ENCODE data around the gene ENAH.

- TF ChIP-seq CTCF (conservative IDR thresholded peaks at IDR 0.05 in 1 of 2, IDR thresholded peaks at IDR 0.05 in 1 of 2; ENCODE audit: low read depth in 1 of 2, low read length in 2 of 2) (no peak), EZH2 (IDR thresholded peaks at IDR 0.05; ENCODE audit: low read length, missing control alignments) (no peak)
Observed at GRCh38 chr1:225485226-225485625, 167.7 kb downstream of the ENAH start.

All from fibroblast of lung (primary cell).